Measurements from ENCODE around the gene PPM1F. TPM values are rescaled to one million over a fixed set of nuclear protein-coding genes. Genes with fewer than 3 reads are reported as not detected.
"Not testable (repeated sequence)": the region's sequence is repeated elsewhere in the genome, so short reads cannot be mapped to it uniquely, and the experiment has no call there.

Gene PPM1F
- polyA plus RNA-seq, 4 donors, result 33.8 to 44.9 (median 41.1) TPM

DNA sequence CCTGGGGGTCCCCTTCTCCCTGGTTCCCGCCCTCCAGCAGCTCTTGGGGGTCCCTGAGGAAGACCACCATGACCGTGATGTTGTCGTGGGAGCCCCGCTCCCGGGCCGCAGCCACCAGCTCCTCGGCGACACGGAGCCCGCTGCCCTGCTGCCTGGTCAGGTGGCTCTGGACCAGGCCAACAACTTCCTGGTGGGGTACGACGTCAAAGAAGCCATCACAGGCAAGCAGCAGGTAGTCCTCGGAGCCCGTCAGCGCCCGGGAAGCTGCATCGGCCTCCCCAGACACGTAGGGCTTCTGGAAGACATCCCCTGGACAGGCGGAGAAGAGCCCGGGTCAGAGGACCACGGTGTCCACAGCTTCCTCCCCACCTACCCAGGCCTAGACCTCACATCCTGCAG lies 29.5 kb downstream of the PPM1F start:
- DNase-seq (ENCODE audit: low read depth in 4 of 4, low spot score in 2 of 4), result no peak

DNA sequence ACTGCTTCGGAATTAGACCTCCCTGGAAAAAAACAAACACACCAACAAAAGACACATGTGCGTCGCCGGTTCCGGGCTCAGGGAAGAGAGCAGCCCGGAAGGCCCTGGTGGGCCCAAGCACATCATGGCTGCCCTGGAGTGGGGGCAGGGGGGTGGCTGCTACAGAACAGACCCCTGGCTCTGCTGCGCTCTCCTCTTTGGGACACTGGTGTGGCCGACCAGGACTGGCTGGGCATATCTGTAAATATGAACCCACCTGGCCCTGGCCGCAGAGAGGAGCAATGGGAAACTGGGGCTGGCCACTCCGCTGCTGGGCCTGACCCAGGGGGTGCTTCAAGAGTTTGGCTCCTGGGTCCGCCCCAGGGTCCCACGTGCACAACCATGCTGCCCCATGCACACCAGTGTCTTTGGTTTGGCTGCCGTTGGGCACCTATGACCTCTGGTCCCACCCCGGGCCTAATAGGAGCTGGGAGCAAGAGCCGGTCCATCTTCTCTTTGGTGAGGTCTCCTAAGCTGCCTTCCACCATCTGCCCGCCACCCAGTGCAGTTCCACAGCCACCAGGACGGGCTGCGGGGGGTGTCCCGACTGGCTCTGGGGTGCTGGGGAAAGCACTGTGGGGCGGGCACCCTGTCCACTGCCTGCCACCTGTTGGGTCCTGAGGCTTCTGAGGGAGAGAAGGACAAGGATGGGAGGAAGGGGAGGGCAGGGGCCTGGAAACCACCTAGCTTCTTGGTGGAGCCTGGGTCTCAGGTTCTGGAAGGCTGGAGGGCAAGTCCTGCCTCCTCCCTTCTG lies 30.1 kb downstream of the PPM1F start:
- no peak for DNase-seq (ENCODE audit: low read depth in 4 of 4, low spot score in 2 of 4)

DNA sequence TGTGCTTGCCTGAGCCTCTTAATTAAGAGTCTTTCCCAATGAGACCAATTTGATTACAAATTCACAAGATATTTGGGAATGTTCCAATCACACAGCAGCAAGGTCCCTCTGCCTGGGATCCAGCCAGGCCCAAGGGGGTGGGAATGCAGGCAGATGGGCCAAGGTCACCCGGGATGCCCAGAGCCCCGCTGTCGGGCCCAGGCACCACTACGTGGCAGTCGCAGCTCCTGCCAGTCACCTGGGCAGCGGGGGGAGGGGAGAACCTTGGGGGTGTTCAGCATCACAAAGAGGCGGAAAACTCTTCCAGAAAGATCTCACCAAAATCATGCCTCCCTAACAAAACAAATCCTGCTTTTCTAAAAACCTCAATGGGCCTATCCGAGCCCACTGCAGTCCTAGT lies 30.9 kb downstream of the PPM1F start:
- no peak for DNase-seq (ENCODE audit: low read depth in 4 of 4, low spot score in 2 of 4)

DNA sequence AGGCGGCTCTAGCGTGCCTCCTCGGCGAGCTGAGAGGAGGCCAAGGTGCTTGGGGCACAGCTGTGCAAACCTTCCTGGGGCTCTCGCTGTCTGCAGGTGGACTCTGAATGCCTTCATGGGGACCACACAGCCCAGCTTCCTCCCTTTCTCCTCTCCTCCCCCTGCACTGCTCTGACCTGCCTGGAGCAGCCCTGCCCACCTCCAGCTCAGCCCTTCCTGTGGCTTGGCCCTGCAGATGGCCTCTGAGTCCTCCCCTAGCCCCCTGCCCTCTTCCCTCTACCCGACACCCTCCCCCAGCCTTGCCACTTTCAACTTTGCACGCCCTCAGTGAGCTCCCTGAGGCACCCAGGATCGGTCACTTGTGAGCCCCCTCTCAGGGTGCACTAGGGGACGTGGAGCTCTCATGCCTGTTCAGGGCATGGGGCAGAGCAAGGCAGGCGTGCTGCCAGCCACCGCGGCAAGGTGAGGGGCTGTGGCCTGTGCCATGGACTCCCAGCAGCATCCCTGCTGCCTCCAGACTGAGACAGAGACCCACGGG lies 31.4 kb downstream of the PPM1F start:
- no peak for DNase-seq (ENCODE audit: low read depth in 4 of 4, low spot score in 2 of 4)

DNA sequence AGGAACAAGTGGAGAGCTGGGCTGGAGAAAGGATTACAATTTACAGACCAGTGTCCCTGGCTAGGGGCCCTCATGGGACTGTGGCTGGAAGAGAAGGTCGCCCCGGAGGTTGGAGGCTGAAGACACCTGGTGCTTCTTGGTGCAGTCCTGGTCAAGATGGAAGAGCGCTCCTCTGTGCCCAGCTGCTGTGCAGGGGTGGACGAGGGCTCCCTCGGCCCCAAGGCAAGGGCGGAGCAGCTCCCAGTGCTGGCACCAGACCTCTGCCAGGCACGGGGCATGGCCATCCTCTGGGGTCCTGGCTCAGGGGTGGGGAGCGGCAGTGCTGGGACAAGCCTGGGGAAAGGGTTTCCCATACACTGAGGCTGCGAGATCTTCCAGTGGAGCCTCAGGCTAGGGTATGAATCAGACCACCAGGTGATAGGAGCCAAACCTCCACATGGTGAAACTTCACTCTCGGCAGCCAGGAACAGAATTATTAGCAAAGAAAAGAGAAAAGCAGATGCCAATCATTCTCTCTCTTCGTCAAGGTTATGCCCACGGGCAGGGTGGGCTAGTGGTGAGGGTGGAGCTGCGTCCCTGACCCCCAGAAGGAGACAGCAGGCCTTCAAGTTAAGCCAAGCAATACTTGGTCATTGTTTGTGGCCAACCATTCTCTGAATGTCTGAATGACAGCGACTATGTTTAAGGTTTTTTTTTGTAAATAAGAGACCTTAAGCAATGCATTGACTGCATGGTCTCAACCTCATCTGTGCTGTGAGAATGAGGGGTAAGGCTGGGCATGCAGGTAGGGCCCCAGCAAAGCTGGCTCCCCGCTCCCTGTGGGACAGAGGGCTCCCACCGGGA lies 32.1 kb downstream of the PPM1F start:
- DNase-seq (ENCODE audit: low read depth in 4 of 4, low spot score in 2 of 4), result no peak

DNA sequence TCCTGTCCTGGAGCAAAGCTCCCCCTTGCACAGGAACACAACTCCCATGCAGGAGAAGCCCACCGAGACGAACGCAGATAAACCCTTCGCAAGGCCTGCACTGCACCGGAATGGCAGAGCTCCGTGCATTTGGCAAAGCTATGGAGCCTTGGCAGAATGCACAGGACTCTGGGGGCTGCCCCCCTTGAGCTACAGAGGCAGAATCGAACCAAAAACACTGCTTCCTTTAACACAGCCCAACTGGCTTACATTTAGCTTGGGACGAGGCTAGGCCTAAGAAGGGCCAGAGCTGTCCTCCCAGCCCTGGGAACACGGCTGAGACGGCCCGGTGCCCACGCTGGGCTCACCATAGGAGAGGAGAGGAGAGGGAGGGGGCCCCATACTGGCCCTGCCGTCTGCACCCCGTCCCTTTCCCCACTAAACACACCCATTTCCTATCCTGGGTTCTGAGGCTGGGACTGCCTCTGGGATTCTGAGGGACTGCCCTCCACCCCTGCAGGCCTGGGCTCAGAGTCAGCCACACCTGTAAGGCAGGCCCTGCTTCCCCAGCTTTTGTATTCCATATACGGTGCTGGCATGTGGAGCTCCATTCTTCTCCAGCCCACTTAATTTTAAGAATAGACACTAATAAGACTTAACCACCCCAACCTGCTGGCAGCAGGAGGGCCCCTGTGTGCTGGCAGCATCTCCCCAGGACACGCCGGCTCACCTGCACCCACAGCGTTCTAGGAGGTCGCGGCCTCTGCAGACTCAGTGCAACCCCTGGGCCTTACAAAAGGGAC lies 32.9 kb downstream of the PPM1F start:
- no peak for DNase-seq (ENCODE audit: low read depth in 4 of 4, low spot score in 2 of 4)

DNA sequence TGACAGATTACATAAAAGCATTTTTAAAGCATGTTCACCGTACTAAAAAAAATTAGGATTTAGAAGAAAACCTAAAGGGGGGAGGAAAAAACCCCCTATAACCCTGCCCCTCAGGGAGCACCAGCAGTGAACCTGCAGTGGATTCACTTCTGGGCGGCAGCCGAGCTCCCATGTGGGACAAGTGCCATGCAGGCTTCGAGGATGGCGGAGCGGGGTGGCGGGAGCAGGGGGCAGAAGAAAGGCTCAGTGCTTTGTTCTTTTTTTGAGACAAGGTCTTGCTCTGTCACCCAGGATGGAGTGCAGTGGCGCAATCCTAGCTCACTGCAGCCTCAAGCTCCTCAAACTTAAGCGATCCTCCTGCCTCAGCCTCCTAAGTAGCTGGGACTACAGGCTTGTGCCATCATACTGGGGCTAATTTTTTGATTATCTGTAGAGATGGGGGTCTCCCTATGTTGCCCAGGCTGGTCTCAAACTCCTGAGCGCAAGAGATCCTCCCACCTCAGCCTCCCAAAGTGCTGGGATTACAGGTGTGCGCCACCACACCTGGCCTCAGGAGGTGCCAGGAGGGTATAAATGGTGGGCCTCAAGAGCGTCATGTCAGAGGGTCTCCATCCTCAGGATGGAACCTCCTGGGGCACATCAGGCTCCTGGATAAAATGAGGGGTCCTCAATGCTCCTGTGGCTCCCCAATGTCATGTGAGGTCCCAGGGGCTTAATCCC lies 34.0 kb downstream of the PPM1F start:
- DNase-seq (ENCODE audit: low read depth in 4 of 4, low spot score in 2 of 4), result no peak

DNA sequence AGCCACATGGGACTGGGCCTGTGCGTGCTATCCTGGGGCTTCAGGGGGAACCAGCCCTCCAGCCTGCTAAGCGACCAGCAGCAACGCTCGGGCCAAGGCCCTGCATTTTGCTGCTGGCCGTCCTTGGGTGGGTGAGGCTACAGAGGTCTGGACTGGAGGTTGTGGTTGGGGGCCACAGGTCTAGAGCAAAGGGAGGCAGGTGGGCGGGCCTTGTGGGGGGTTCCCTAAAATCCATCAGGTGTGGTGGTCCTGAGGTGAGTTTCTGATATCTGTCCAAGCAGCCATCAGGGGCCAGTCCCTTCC lies 34.7 kb downstream of the PPM1F start:
- DNase-seq (ENCODE audit: low read depth in 4 of 4, low spot score in 2 of 4), result no peak

DNA sequence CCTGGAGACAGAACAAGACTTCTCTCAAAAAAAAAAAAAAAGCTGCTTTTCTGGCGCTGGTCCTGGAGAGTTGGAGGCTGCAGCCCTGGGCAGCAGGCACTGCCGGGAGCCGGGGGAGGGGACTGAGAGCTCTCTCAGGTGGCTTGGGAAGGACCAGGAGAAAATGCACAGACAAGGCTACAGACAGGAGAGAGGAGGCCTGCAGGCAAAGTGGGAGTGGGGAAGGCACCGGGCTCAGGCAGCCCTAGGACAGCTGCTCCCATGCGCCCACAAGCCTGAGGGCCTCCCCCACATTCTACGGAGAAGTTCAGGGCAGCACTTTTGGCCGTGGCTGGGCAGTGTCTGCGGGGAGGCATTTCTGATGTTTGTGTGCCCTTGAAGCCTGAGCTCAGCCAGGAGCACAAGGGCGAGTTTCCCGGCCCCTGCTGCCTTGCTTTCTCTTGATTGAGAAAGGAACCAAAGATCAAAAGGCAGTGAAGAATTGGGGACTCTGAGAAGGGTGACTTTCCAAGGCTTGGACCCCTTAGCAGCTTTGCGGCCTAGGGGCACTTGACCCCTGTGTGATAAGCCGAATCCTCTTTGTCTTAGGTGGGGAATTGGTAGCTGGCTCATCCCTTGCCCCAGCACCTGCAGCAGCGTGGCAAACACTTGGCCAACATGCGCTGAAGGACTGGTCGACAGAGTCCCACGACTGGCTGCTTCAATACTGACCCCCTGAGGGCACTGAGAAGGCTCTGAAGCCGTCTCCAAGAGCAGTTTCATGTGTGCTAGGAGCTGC lies 35.3 kb downstream of the PPM1F start:
- DNase-seq (ENCODE audit: low read depth in 4 of 4, low spot score in 2 of 4), result peak in 1 of 4 donors; percentile 17

DNA sequence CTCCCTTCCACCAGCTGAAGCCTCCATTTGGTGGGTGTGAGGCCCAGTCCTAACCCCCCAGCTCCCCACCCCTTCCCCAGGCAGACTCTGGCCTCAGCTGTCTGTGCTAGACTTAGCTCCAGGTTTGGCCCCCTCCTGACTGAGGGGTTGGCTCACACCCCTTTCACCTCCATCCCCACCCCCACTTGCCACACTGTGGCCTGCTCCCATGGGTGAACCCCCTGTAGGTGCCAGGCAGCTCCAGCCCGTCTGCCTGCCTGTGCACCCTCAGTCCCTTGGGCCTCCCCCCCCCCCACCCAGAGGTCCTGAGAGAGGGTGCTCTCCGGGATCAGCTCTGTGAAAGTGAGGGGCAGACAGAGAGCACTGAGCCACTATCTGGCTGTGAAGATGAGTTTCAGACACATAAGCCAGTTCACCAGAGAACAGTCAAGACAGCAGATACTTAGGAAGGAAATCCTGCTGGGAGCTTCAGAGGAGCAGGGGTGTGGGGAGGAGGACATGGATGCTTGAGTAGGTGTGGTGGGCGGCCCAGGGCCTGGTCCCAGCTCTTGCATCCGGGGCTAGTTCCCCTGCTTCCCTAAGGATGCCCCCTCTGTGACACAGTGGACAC lies 36.2 kb downstream of the PPM1F start:
- no peak for DNase-seq (ENCODE audit: low read depth in 4 of 4, low spot score in 2 of 4)

DNA sequence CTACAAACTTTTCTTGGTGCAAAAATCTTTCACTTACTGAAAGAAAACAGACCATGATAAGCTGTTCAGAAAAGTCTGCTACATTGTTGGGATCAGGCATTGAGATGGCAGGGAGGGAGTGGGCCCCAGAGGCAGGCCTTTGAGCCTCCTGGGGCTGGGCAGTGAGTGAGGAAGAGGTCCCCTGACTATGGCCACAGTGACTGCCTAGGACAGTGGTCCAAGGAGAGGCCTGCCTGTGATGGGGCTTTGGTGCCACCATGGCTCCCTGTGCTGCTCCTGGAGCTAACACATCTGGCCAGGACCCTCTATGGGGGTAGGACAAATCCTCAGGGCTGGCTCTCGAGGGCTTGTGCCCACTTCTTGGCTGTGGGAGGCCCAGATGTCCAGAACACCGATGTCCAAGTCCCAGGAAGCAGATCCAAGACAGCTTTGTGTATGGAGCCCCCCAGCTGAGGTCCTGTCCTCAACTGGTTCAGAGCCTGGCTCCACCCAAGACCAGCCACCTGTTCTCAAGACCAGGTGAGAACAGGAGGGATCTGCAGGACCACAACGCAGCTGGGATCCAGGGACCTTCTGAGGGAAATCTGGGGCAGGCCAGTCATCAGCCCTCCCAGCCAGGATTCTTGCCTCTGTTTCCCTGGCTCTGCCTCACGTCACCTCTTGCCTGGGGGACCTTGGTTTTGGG lies 36.9 kb downstream of the PPM1F start:
- DNase-seq (ENCODE audit: low read depth in 4 of 4, low spot score in 2 of 4), result no peak

DNA sequence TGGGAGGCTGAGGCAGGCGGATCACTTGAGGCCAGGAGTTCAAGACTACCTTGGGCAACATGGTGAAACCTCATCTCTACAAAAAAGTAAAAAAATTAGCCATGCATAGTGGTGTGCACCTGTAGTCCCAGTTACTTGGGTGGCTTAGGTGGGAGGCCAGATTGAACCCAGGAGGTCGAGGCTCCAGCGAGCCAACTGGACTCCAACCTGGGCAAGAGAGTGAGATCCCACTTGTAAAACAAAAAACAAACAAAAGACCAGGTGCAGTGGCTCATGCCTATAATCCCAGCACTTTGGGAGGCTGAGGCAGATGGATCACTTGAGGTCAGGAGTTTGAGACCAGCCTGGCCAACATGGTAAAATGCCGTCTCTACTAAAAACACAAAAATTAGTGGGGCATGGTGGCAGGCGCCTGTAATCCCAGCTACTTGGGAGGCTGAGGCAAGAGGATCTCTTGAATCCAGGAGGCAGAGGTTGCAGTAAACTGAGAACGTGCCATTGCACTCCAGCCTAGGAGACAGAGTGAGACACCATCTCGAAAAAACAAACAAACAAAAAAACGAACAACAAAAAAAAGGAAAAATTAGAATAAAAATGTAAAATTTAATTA lies 38.5 kb downstream of the PPM1F start:
- not testable (repeated sequence) for DNase-seq (ENCODE audit: low read depth in 4 of 4, low spot score in 2 of 4)

DNA sequence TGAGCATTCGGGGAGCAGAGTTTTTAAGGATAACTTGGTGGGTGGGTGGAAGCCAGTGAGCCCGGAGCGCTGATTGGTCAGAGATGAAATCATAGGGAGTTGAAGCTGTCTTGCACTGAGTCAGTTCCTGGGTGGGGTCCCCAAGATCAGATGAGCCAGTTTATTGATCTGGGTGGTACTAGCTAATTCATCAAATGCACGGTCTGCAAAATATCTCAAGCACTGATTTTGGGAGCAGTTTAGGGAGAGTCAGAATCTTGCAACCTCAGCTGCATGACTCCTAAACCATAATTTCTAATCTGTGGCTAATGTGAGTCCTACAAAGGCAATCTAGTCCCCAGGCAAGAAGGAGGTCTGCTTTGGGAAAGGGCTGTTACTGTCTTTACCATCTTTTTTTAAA lies 42.3 kb downstream of the PPM1F start:
- not testable (repeated sequence) for DNase-seq (ENCODE audit: low read depth in 4 of 4, low spot score in 2 of 4)

DNA sequence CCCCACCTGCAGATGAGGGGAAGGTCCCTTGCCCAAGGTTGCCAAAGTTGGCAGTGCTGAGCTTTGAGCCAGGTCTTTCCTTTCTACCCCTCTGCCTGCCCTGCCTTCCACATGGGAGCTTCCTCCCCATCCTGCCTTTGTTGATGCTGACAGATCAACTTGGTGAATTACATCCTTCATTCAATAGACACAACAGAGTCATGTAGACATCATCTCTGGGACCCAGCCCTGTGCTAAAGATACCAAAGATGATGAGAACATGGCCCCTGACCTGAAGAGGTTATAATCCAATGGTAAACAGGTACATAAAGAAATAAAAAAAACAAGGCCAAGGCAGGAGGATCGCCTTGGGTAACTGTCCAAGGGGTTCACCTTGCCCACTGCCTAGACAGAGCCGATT lies 42.8 kb downstream of the PPM1F start:
- no peak for DNase-seq (ENCODE audit: low read depth in 4 of 4, low spot score in 2 of 4)

DNA sequence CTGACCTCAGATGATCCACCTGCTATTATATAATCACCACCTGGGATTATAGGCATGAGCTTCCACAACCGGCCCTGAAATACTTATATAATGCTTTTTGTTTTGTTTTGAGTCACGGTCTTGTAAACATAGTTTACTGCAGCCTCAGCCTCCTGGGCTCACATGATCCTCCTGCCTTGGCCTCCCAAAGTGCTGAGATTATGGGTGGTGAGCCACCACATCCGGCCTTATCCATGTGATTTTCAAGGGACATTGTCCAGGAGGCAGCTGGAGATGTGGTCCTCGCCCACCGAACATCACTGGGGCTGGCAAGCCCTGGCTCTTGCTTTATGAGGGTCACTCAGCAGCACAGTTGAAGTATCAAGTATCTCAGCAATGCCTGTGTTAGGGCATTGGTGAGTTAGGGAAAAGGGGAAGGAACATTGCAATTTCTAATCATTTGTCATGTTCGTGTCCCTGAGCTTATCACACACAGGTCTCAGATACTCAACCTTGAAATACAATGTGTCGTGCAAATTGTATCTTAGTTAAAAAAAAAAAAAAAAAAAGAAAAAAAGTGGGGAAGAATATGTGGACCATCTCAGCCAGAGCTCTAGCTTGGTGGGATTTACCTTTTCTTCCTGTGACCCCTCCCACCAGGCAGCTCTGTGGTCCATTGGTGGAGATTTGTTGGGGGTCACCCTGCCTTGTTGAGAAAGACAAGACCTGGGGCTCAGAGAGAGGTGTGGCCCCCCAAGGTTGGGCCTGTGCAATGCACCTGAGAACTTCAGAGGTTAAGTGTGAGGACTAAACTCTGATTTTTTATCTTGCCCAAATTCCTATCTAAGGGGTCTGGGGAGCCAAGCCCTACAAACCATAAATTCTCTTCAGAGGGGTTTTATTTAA lies 44.8 kb downstream of the PPM1F start:
- no peak for DNase-seq (ENCODE audit: low read depth in 4 of 4, low spot score in 2 of 4)

DNA sequence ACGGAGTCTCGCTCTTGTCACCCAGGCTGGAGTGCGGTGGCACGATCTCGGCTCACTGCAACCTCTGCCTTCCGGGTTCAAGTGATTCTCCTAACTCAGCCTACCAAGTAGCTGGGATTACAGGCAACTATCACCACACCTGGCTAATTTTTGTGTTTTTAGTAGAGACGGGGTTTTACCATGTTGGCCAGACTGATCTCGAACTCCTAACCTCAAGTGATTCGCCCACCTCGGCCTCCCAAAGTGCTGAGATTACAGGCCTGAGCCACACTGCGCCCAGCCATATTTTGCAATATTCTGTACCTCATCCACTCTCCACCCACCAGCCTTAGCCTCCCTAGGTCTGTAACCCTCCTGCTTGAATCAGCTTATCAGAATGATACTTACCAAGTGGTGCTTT lies 47.4 kb downstream of the PPM1F start:
- not testable (repeated sequence) for DNase-seq (ENCODE audit: low read depth in 4 of 4, low spot score in 2 of 4)

DNA sequence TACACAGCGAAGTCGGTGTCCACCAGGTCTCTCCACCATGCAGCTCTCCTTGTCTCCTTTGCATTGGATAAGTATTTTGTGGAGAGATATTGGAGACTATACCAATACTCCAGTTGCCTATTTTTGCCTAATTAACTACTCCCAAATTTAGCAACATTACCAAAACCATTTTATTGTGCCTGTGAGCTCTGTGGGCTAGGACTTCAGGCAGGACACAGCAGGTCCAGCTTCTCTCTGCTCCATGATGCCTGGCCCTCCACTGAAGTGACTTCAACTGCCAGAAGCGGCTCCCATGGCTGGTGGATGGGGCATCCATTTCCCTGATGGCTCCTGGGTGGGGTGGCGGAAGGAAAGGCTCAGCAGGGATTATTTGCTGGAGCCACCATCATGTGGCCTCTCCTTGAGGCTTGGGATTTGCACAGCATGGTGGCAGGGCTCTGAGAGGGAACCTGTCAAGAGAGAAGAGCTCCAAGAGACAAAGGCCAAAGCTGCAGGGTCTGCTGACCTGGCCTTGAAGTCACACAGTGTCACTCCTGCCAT lies 48.3 kb downstream of the PPM1F start:
- no peak for DNase-seq (ENCODE audit: low read depth in 4 of 4, low spot score in 2 of 4)
